ENCODE results near the gene POLR2H. TPM values are rescaled to one million over a fixed set of nuclear protein-coding genes. Genes with fewer than 3 reads are reported as not detected.

The POLR2H gene
- total RNA-seq, 2 experiments from 2014 or later = 86.5 to 88.2 TPM

GRCh38 chr3:184384856-184385422 is 23.4 kb downstream of the POLR2H start:
- DNase-seq (no peak), ATAC-seq (ENCODE audit: low read depth) (no peak)
- POLR2A ChIA-PET = no interaction called here
- no peak overlapping the region for H3K27ac Mint-ChIP-seq
- no peak overlapping the region for H3K4me3 Mint-ChIP-seq
- H3K9me3 Mint-ChIP-seq = no peaks in the 10 kb centered on the region
- no peaks in the 10 kb centered on the region for H3K36me3 Mint-ChIP-seq
- H3K27me3 Mint-ChIP-seq = peaks cover 30% of the 10 kb centered on the region
- no peaks in the 10 kb centered on the region for H3K4me1 Mint-ChIP-seq

DNA sequence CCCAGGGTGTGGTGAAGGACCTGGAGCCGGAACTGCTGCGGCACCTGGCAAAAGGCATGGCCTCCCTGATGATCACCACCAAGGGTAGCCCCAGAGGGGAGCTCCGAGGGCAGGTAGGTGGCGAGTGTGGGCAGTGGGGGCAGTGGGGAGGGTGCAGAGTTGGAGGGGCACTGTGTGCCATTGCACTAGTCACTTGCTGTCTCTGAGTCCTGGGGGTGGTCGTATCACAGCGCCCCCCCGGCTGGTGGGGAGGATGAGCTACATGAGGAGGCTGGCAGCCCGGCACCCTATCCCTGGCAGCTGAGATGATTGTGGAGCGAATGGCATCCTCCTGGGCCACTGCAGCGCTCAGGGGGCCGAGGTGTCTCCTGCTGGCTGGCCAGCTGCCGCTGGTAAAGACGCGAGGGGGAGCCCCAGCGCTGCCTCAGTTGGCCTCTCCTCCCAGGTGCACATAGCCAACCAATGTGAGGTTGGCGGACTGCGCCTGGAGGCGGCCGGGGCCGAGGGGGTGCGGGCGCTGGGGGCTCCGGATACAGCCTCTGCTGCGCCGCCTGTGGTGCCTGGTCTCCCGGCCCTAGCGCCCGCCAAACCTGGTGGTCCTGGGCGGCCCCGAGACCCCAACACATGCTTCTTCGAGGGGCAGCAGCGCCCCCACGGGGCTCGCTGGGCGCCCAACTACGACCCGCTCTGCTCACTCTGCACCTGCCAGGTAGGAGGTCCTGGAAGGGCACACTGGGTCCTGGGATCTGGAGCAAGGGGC is 24.7 kb downstream of the POLR2H start:
- POLR2A ChIA-PET = no interaction called here
- Mint-ChIP-seq H3K4me3 (no peak overlapping the region), H3K4me1 (no peaks in the 10 kb centered on the region), H3K9me3 (no peaks in the 10 kb centered on the region), H3K27ac (no peak overlapping the region), H3K36me3 (no peaks in the 10 kb centered on the region), H3K27me3 (peaks cover 29% of the 10 kb centered on the region)
- ATAC-seq (ENCODE audit: low read depth) = no peak
- DNase-seq = no peak

DNA sequence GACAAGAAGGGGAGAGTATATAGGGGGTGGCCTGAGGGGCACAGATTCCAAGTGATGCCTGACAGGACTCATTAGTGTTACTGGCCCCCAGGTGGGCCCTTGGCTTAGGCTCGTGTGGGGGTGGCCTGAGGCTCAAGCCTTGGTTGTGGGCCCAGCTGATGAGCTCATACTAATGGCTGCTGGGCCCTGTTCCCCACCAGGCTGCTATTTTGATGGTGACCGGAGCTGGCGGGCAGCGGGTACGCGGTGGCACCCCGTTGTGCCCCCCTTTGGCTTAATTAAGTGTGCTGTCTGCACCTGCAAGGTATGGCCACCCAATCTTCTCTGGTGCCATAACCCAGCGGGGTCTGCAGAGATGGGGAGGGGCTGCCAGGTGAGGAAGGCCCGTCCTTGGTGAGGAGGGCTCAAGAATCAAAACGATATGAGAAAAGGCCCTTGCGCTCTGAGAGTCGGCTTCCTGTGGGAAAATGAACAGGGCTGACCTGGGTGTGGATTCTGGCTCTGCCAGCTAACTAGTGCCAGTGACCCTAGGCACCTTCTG is 25.7 kb downstream of the POLR2H start:
- Mint-ChIP-seq H3K9me3 (no peaks in the 10 kb centered on the region), H3K4me3 (no peak overlapping the region), H3K27ac (no peak overlapping the region), H3K27me3 (peaks cover 26% of the 10 kb centered on the region), H3K4me1 (no peaks in the 10 kb centered on the region), H3K36me3 (no peaks in the 10 kb centered on the region)
- no peak for DNase-seq
- no peak for ATAC-seq (ENCODE audit: low read depth)
- POLR2A ChIA-PET = no interaction called here

DNA sequence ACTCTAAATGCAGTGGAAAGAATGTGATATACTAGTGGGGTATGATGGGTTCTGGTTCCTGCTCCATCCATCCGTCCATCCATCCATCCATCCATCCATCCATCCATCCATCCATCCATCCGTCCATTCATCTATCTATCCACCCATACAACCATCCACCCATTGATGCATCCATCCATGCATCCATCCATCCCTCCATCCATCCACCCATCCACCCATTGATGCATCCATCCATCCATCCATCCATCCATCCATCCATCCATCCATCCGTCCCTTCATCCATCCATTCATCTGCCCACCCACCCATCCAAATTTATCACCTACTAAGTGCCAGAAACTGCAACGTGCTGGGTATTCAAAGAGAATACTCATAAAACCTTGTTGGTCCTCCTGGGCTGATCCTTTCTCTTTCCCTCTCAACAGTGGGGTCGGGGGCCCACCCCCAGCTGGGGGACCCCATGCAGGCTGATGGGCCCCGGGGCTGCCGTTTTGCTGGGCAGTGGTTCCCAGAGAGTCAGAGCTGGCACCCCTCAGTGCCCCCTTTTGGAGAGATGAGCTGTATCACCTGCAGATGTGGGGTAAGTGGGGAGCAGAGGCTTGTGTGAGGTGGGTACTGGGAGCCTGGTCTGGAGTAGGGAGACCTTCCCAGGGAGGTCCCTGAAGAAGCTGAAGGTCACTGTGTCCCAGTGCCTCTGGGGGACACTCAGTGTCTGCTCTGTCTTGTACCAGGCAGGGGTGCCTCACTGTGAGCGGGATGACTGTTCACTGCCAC is 26.8 kb downstream of the POLR2H start:
- H3K27ac Mint-ChIP-seq = no peak overlapping the region
- H3K4me1 Mint-ChIP-seq = no peaks in the 10 kb centered on the region
- no peaks in the 10 kb centered on the region for H3K9me3 Mint-ChIP-seq
- no peak overlapping the region for H3K4me3 Mint-ChIP-seq
- ATAC-seq (ENCODE audit: low read depth) (no peak), DNase-seq (no peak)
- H3K27me3 Mint-ChIP-seq = peaks cover 21% of the 10 kb centered on the region
- H3K36me3 Mint-ChIP-seq = no peaks in the 10 kb centered on the region
- POLR2A ChIA-PET = no interaction called here

DNA sequence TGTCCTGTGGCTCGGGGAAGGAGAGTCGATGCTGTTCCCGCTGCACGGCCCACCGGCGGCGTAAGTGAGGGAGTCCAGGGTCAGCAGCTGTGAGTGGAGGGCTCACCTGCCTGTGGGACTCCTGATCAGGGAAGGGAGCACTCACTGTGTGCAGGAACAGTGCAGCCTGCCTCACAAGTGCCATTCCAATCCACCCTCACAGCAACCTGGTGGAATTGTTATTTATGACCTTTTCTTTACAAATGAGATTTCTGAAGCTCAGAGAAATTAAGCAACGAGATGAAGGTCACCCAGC is 27.4 kb downstream of the POLR2H start:
- H3K27me3 Mint-ChIP-seq = peaks cover 21% of the 10 kb centered on the region
- H3K4me1 Mint-ChIP-seq = no peaks in the 10 kb centered on the region
- no peaks in the 10 kb centered on the region for H3K9me3 Mint-ChIP-seq
- H3K36me3 Mint-ChIP-seq = no peaks in the 10 kb centered on the region
- H3K4me3 Mint-ChIP-seq = no peak overlapping the region
- DNase-seq = no peak
- ATAC-seq (ENCODE audit: low read depth) = no peak
- H3K27ac Mint-ChIP-seq = no peak overlapping the region
- POLR2A ChIA-PET = no interaction called here

DNA sequence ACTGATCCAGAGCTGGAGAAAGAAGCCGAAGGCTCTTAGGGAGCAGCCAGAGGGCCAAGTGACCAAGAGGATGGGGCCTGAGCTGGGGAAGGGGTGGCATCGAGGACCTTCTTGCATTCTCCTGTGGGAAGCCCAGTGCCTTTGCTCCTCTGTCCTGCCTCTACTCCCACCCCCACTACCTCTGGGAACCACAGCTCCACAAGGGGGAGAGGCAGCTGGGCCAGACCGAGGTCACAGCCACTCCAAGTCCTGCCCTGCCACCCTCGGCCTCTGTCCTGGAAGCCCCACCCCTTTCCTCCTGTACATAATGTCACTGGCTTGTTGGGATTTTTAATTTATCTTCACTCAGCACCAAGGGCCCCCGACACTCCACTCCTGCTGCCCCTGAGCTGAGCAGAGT is 27.9 kb downstream of the POLR2H start:
- no peaks in the 10 kb centered on the region for H3K4me1 Mint-ChIP-seq
- peaks cover 21% of the 10 kb centered on the region for H3K27me3 Mint-ChIP-seq
- H3K4me3 Mint-ChIP-seq = no peak overlapping the region
- POLR2A ChIA-PET = no interaction called here
- H3K9me3 Mint-ChIP-seq = no peaks in the 10 kb centered on the region
- H3K36me3 Mint-ChIP-seq = no peaks in the 10 kb centered on the region
- no peak for ATAC-seq (ENCODE audit: low read depth)
- no peak for DNase-seq
- H3K27ac Mint-ChIP-seq = no peak overlapping the region

- Mint-ChIP-seq H3K27ac (no peak overlapping the region), H3K4me1 (no peaks in the 10 kb centered on the region), H3K36me3 (no peaks in the 10 kb centered on the region), H3K4me3 (no peak overlapping the region), H3K27me3 (peaks cover 21% of the 10 kb centered on the region), H3K9me3 (no peaks in the 10 kb centered on the region)
- POLR2A ChIA-PET = no interaction called here
- no peak for DNase-seq
- ATAC-seq (ENCODE audit: low read depth) = no peak
Observed at GRCh38 chr3:184389935-184390528, 28.5 kb downstream of the POLR2H start.

- no peak overlapping the region for H3K4me3 Mint-ChIP-seq
- H3K27me3 Mint-ChIP-seq = peaks cover 14% of the 10 kb centered on the region
- H3K27ac Mint-ChIP-seq = no peak overlapping the region
- POLR2A ChIA-PET = no interaction called here
- DNase-seq (no peak), ATAC-seq (ENCODE audit: low read depth) (no peak)
- no peaks in the 10 kb centered on the region for H3K4me1 Mint-ChIP-seq
- H3K36me3 Mint-ChIP-seq = no peaks in the 10 kb centered on the region
- no peaks in the 10 kb centered on the region for H3K9me3 Mint-ChIP-seq
Observed at GRCh38 chr3:184391266-184391665, 29.8 kb downstream of the POLR2H start.

- Mint-ChIP-seq H3K4me3 (no peak overlapping the region), H3K27me3 (peaks cover 24% of the 10 kb centered on the region), H3K27ac (no peak overlapping the region), H3K4me1 (no peaks in the 10 kb centered on the region), H3K9me3 (no peaks in the 10 kb centered on the region), H3K36me3 (no peaks in the 10 kb centered on the region)
- ATAC-seq (ENCODE audit: low read depth) (no peak), DNase-seq (no peak)
- POLR2A ChIA-PET = no interaction called here
Observed at GRCh38 chr3:184395320-184395660, 33.8 kb downstream of the POLR2H start.

DNA sequence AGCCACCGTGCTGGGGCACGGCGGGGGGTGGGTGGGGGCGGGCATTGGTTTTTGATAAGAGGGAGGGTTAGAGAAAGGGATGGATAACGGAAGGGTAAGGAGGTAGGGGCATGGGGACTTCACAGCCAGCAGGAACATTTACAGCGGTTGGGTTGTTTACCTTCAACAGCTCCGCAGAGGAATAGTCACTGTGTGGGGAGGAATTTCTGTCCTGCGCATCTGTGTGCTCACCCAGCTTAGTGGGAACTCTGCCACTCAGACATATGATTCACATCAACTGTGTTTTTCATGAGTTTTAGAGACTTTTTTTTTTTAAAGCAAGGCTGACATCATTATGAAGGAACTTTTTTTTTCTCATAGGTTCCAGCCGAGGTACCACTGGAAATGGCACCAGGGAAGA is 37.9 kb downstream of the POLR2H start:
- no peak for ATAC-seq (ENCODE audit: low read depth)
- peaks cover 30% of the 10 kb centered on the region for H3K27me3 Mint-ChIP-seq
- DNase-seq = no peak
- H3K4me3 Mint-ChIP-seq = no peak overlapping the region
- no peaks in the 10 kb centered on the region for H3K9me3 Mint-ChIP-seq
- POLR2A ChIA-PET = interaction anchor here (0.7 kb wide), 1 partner anchor 333 kb away, joined by 3 read pairs; no protein-coding TSS in a partner anchor
- H3K4me1 Mint-ChIP-seq = no peaks in the 10 kb centered on the region
- no peak overlapping the region for H3K27ac Mint-ChIP-seq
- no peaks in the 10 kb centered on the region for H3K36me3 Mint-ChIP-seq

DNA sequence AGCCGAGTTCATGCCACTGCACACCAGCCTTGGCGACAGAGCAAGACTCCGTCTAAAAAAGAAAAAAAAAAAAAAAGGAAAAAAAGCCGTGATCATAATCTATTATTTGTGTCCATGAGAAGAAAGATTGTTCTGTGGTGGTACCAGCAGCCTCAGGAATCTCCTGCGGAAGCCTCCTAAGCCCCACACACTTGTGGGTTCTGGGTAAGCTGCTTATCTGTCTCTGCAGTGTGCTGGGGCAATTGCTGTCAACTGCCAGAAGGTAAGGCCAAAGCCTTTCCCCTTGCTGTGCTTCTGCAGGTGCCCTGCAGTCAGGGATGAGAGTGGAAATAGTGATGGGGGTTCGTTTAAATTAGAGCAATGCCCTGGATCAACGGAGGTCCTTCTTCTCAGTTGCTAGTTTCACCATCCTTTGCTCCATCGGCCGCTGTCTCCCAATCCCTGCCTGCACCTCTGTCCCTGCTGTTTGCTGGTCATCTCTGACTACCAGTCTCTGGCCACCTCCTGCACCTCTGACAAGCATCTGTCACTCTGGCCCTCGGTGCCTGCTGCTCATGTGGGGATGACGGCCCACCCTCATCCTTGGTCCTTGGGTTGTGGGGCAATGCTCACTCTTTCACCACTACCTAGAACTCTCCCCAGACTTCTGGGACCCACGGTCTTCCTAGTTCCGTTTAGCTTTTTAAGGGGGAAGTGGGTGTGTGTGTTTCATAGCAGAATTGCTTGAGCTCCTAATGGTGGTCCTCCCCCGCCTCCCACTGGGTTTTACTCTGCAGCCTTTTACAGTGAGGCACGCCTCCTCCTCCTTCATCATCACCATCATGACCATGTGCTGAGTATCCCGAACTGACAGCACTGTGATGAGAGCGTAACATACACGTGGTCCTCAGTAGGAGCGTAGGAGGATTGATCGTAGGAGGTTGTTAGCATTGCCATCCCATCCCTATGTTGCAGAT is 43.8 kb downstream of the POLR2H start:
- Mint-ChIP-seq H3K4me1 (no peaks in the 10 kb centered on the region), H3K36me3 (no peaks in the 10 kb centered on the region), H3K4me3 (no peak overlapping the region), H3K27ac (no peak overlapping the region), H3K9me3 (no peaks in the 10 kb centered on the region), H3K27me3 (peaks cover 17% of the 10 kb centered on the region)
- ATAC-seq (ENCODE audit: low read depth) (no peak), DNase-seq (no peak)
- POLR2A ChIA-PET = no interaction called here

GRCh38 chr3:184409331-184409926 is 47.9 kb downstream of the POLR2H start:
- H3K27ac Mint-ChIP-seq = no peak overlapping the region

More at GRCh38 chr3:184409331-184409926, 47.9 kb downstream of the POLR2H start:
- H3K36me3 Mint-ChIP-seq = no peaks in the 10 kb centered on the region
- H3K27me3 Mint-ChIP-seq = peaks cover 3% of the 10 kb centered on the region
- ATAC-seq (ENCODE audit: low read depth) (no peak), DNase-seq (no peak)
- POLR2A ChIA-PET = no interaction called here
- no peak overlapping the region for H3K4me3 Mint-ChIP-seq
- no peaks in the 10 kb centered on the region for H3K9me3 Mint-ChIP-seq
- no peaks in the 10 kb centered on the region for H3K4me1 Mint-ChIP-seq
